ENCODE results near the gene RHOXF1.
"Not testable (repeated sequence)": the region's sequence is repeated elsewhere in the genome, so short reads cannot be mapped to it uniquely, and the experiment has no call there.

Gene RHOXF1

GRCh38 chrX:120115438-120115963, at the start of gene RHOXF1:
Gene RHOXF1, minus strand, starts transcription at chrX:120115913. Its CDS starts 51 bp downstream, at chrX:120115862.
- no peak for DNase-seq (ENCODE audit: low read depth)

GRCh38 chrX:120159086-120159485, 43.4 kb upstream of the RHOXF1 start:
- not testable (repeated sequence) for DNase-seq (ENCODE audit: low read depth)

- not testable (repeated sequence) for DNase-seq (ENCODE audit: low read depth)
Measured at GRCh38 chrX:120158313-120158712, 42.6 kb upstream of the RHOXF1 start, which contains the start of gene RHOXF2. Gene RHOXF2, plus strand, starts transcription at chrX:120158613. Its CDS starts 138 bp downstream, at chrX:120158751.

- not testable (repeated sequence) for DNase-seq (ENCODE audit: low read depth)
Measured at GRCh38 chrX:120150109-120150744, 34.5 kb upstream of the RHOXF1 start.

- no peak for DNase-seq (ENCODE audit: low read depth)
Measured at GRCh38 chrX:120147537-120147936, 31.8 kb upstream of the RHOXF1 start.

GRCh38 chrX:120146323-120146722, 30.6 kb upstream of the RHOXF1 start:
- not testable (repeated sequence) for DNase-seq (ENCODE audit: low read depth)

- DNase-seq (ENCODE audit: low read depth): no peak
Measured at GRCh38 chrX:120145295-120145925, 29.7 kb upstream of the RHOXF1 start.

GRCh38 chrX:120144178-120144844, 28.6 kb upstream of the RHOXF1 start:
- DNase-seq (ENCODE audit: low read depth): no peak

GRCh38 chrX:120140293-120140981, 24.7 kb upstream of the RHOXF1 start:
- DNase-seq (ENCODE audit: low read depth): no peak

- no peak for DNase-seq (ENCODE audit: low read depth)
Measured at GRCh38 chrX:120137439-120137838, 21.7 kb upstream of the RHOXF1 start.

- DNase-seq (ENCODE audit: low read depth): no peak
Measured at GRCh38 chrX:120136840-120137239, 21.1 kb upstream of the RHOXF1 start.

GRCh38 chrX:120136128-120136527, 20.4 kb upstream of the RHOXF1 start:
- DNase-seq (ENCODE audit: low read depth): no peak

- DNase-seq (ENCODE audit: low read depth): not testable (repeated sequence)
Measured at GRCh38 chrX:120128306-120128846, 12.7 kb upstream of the RHOXF1 start.

GRCh38 chrX:120125444-120125843, 9.7 kb upstream of the RHOXF1 start:
- no peak for DNase-seq (ENCODE audit: low read depth)

GRCh38 chrX:120120223-120120622, 4.5 kb upstream of the RHOXF1 start:
- DNase-seq (ENCODE audit: low read depth): peak; percentile 44

GRCh38 chrX:120111611-120112010, 4.1 kb downstream of the RHOXF1 start:
- peak; percentile 0 for DNase-seq (ENCODE audit: low read depth)

GRCh38 chrX:120109378-120109777, 6.3 kb downstream of the RHOXF1 start:
- DNase-seq (ENCODE audit: low read depth): no peak

- DNase-seq (ENCODE audit: low read depth): not testable (repeated sequence)
Measured at GRCh38 chrX:120104707-120105106, 11.0 kb downstream of the RHOXF1 start.

GRCh38 chrX:120101057-120101456, 14.7 kb downstream of the RHOXF1 start:
- DNase-seq (ENCODE audit: low read depth): not testable (repeated sequence)

- no peak for DNase-seq (ENCODE audit: low read depth)
Measured at GRCh38 chrX:120090208-120090607, 25.5 kb downstream of the RHOXF1 start.

- DNase-seq (ENCODE audit: low read depth): no peak
Measured at GRCh38 chrX:120087289-120088017, 28.3 kb downstream of the RHOXF1 start.
